HCT116 (cell line): ENCODE measurements around the gene ENOPH1. TPM values are rescaled to one million over a fixed set of nuclear protein-coding genes. Genes with fewer than 3 reads are reported as not detected.

ENCODE experiments used
- ATAC-seq: fragments of 200-7000 bp; cut with Tn5 transposase; 2 replicates; pipeline ENCODE4 v1.9.1; 2020; ENCODE audit warnings: mild to moderate bottlenecking, moderate library complexity
- BruUV-seq: library from RNA; stranded (reverse); fragments of 400-500 nt; replicated peaks from 2 replicates; lab custom pipeline; 2021; lab: Mats Ljungman, UMichigan
- CTCF ChIA-PET: fragments of 300-600 bp; sonication (Branson Sonifier 250); formaldehyde crosslinking; loops from one replicate; lab custom pipeline; 2021; ENCODE audit warnings: antibody characterized with exemption; lab: Charles Lee
- POLR2A ChIA-PET: fragments of 300-600, 350-600 bp; sonication (Branson Sonifier 250); formaldehyde crosslinking; loops from one replicate; lab custom pipeline; 2021; ENCODE audit warnings: antibody characterized with exemption; lab: Charles Lee
- RAD21 ChIA-PET, 2 experiments: fragments of 300-600 bp; sonication (Branson Sonifier 250); formaldehyde crosslinking; loops; one replicate each; lab custom pipeline; 2023; ENCODE audit warnings: low total read pairs in 2 of 2; ENCODE audit not compliant: uncharacterized antibody in 2 of 2, unreplicated experiment in 2 of 2, low non-redundant PET in 1 of 2; lab: Charles Lee
- DNase-seq: peaks from one replicate; pipeline ENCODE4 v3.0.0-alpha.2; 2010; ENCODE audit warnings: low read depth, low spot score
- H2AFZ ChIP-seq: fragments of 200-600 bp; shearing (Covaris generic), sonication (generic); 2 replicates; pipeline ENCODE4 v1.6.1; 2017; ENCODE audit warnings: low read depth, mixed run types, mixed read lengths, antibody characterized with exemption, low read length; ENCODE audit not compliant: poor library complexity, severe bottlenecking
- H3K27ac ChIP-seq: 2 replicates; pipeline ENCODE4 v1.5.1; 2012; ENCODE audit warnings: low read depth, low read length
- H3K27me3 ChIP-seq: fragments of 200-600 bp; sonication (generic); 2 replicates; pipeline ENCODE4 v1.6.1; 2016; ENCODE audit warnings: mixed run types, low read length, mixed read lengths; ENCODE audit not compliant: insufficient read depth
- H3K36me3 ChIP-seq, 2 experiments: fragments of 200-500 bp in 1 of 2; fragments of 200-600 bp in 1 of 2; sonication (Bioruptor generic) in 1 of 2; sonication (generic) in 1 of 2; 2 replicates each; pipeline versions ENCODE4 v1.5.1 to v1.6.1; 2014 to 2016; ENCODE audit warnings: low read length in 2 of 2, inconsistent platforms in 1 of 2, mixed read lengths in 1 of 2, mixed run types in 1 of 2; ENCODE audit not compliant: insufficient read depth in 2 of 2, control insufficient read depth in 1 of 2
- H3K4me1 ChIP-seq, 2 experiments: fragments of 200-600 bp in 1 of 2; sonication (generic) in 1 of 2; 2 replicates each; pipeline versions ENCODE4 v1.5.1 to v1.6.1; 2012 to 2017; ENCODE audit warnings: low read length in 2 of 2, inconsistent platforms in 1 of 2, mild to moderate bottlenecking in 1 of 2, mixed read lengths in 1 of 2, mixed run types in 1 of 2, moderate library complexity in 1 of 2; ENCODE audit not compliant: insufficient read depth in 2 of 2, control insufficient read depth in 1 of 2
- H3K4me2 ChIP-seq: fragments of 200-600 bp; sonication (generic); 2 replicates; pipeline ENCODE4 v1.6.1; 2017; ENCODE audit warnings: mixed run types, low read length, mixed read lengths
- H3K4me3 ChIP-seq, 2 experiments: fragments of 200-600 bp in 1 of 2; sonication (generic) in 1 of 2; replicated peaks in 1 of 2; 2 replicates each; pipeline ENCODE4 v1.5.1; 2011 to 2016; ENCODE audit warnings: low read length in 2 of 2, control low read depth in 1 of 2, low read depth in 1 of 2, mild to moderate bottlenecking in 1 of 2, mixed read lengths in 1 of 2, mixed run types in 1 of 2
- H3K79me2 ChIP-seq: fragments of 200-600 bp; sonication (generic); 2 replicates; pipeline ENCODE4 v1.6.1; 2017; ENCODE audit warnings: mild to moderate bottlenecking, mixed run types, low read length, moderate library complexity, mixed read lengths; ENCODE audit not compliant: insufficient read depth
- H3K9ac ChIP-seq: fragments of 200-600 bp; sonication (generic); 2 replicates; pipeline ENCODE4 v1.6.1; 2016; ENCODE audit warnings: low read length, mixed read lengths
- H3K9me2 ChIP-seq: fragments of 200-600 bp; sonication (generic), shearing (Covaris generic); 2 replicates; pipeline ENCODE4 v1.6.1; 2017; ENCODE audit warnings: mixed run types, mild to moderate bottlenecking, moderate library complexity; ENCODE audit not compliant: insufficient read depth
- H3K9me3 ChIP-seq, 2 experiments: fragments of 200-500 bp in 1 of 2; fragments of 200-600 bp in 1 of 2; sonication (Bioruptor generic) in 1 of 2; sonication (generic) in 1 of 2; 2 replicates each; pipeline ENCODE4 v1.6.1; 2014 to 2017; ENCODE audit warnings: low read length in 2 of 2, mixed read lengths in 2 of 2, inconsistent platforms in 1 of 2, low read depth in 1 of 2, mild to moderate bottlenecking in 1 of 2, mixed run types in 1 of 2, moderate library complexity in 1 of 2; ENCODE audit not compliant: control insufficient read depth in 1 of 2, insufficient read depth in 1 of 2
- H4K20me1 ChIP-seq: fragments of 200-600 bp; sonication (generic), shearing (Covaris generic); 2 replicates; pipeline ENCODE4 v1.6.1; 2017; ENCODE audit warnings: mixed run types, mild to moderate bottlenecking, moderate library complexity; ENCODE audit not compliant: insufficient read depth
- MAX ChIP-seq: IDR thresholded peaks from 2 replicates; pipeline ENCODE4 v1.6.1; 2012
- RAD21 ChIP-seq: IDR thresholded peaks from 2 replicates; pipeline ENCODE4 v1.6.1; 2012; ENCODE audit warnings: low read depth, mild to moderate bottlenecking
- REST ChIP-seq: IDR thresholded peaks from 2 replicates; pipeline ENCODE4 v1.6.1; 2012; ENCODE audit warnings: low read depth
- SP1 ChIP-seq: IDR thresholded peaks from 2 replicates; pipeline ENCODE4 v1.6.1; 2012; ENCODE audit warnings: low read depth
- intact Hi-C: fragments of 100-400 bp; cut with micrococcal nuclease; formaldehyde crosslinking; loops from 2 replicates; pipeline ENCODE4 v1.10.0; 2022
- total RNA-seq: library from RNA; stranded (reverse); gene quantifications from one replicate; pipeline ENCODE4 v1.2.1, GENCODE V29; 2021; ENCODE audit not compliant: unreplicated experiment

ENOPH1 gene
- total RNA-seq, 1 experiment from 2014 or later: 53.4 TPM

DNA sequence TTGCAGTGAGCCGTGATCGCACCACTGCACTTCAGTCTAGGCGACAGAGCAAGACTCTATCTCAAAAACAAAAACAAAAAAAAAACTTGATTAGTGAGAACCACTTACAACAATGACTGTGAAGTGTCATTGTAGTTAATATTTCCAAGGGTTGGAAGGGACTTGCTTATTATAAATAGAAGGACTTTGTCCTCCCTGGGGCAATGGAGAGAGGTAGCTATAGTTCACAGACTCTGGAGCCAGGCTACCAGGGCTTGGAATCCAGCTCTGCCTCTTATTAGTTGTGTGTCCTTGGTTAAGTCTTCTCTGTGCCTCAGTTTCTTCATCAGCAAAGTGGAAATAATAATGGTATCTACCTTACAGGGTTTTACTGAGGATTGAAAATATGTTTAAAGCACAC, 79.8 kb downstream of the ENOPH1 start:
- TF ChIP-seq SP1 (no peak), MAX (no peak), RAD21 (no peak), REST (no peak)
- ChIA-PET RAD21 (no interaction called here), CTCF (no interaction called here), POLR2A (no interaction called here)
- Histone ChIP-seq H3K27me3 (peaks cover 32% of the 10 kb centered on the region), H2AFZ (no peak overlapping the region), H3K79me2 (no peaks in the 10 kb centered on the region), H3K9me2 (no peaks in the 10 kb centered on the region), H3K9me3 (no peaks in the 10 kb centered on the region), H3K4me2 (no peak overlapping the region), H4K20me1 (no peaks in the 10 kb centered on the region), H3K36me3 (no peaks in the 10 kb centered on the region), H3K4me1 (no peaks in the 10 kb centered on the region), H3K4me3 (no peak overlapping the region), H3K27ac (no peak overlapping the region), H3K9ac (no peak overlapping the region)
- intact Hi-C loops: no loop called here
- ATAC-seq: no peak
- BruUV-seq: no TSS peak
- DNase-seq: no peak

Other genes with a start within 250 kb of the ENOPH1 start
- 357 TPM for gene HNRNPD, start 56.6 kb upstream of the ENOPH1 start, total RNA-seq
- 206 TPM for gene HNRNPDL, start 128 bp upstream of the ENOPH1 start, total RNA-seq
- gene TMEM150C, start 131.4 kb downstream of the ENOPH1 start, total RNA-seq: 1.2 TPM